GM23338 (cell line): ENCODE data around the gene C1orf116. TPM values are rescaled to one million over a fixed set of nuclear protein-coding genes. Genes with fewer than 3 reads are reported as not detected.

ENCODE experiments used
- ATAC-seq: fragments of 200-7000 bp; cut with Tn5 transposase; 3 replicates; pipeline ENCODE4 v1.9.1; 2020
- DNase-seq: peaks from one replicate; pipeline ENCODE4 v3.0.0-alpha.2; 2015; ENCODE audit warnings: low spot score
- H2AFZ ChIP-seq: fragments of 200-600 bp; sonication (generic); 2 replicates; pipeline ENCODE4 v1.8.0; 2016; ENCODE audit warnings: antibody characterized with exemption, mild to moderate bottlenecking, moderate library complexity
- H3F3A ChIP-seq: fragments of 200-600 bp; sonication (generic); replicated peaks from 2 replicates; pipeline ENCODE4 v1.8.0; 2017; ENCODE audit warnings: antibody characterized with exemption, mixed run types, low read depth
- H3K27ac ChIP-seq: fragments of 200-600 bp; sonication (generic); 2 replicates; pipeline ENCODE4 v1.6.1; 2016; ENCODE audit warnings: low read depth
- H3K27me3 ChIP-seq: fragments of 200-600 bp; sonication (generic); 2 replicates; pipeline ENCODE4 v1.8.0; 2016; ENCODE audit warnings: mild to moderate bottlenecking, mixed run types, moderate library complexity; ENCODE audit not compliant: insufficient read depth
- H3K36me3 ChIP-seq: fragments of 200-600 bp; sonication (generic); 2 replicates; pipeline ENCODE4 v1.8.0; 2016; ENCODE audit warnings: mild to moderate bottlenecking; ENCODE audit not compliant: insufficient read depth
- H3K4me1 ChIP-seq: fragments of 200-600 bp; sonication (generic); 2 replicates; pipeline ENCODE4 v1.8.0; 2016; ENCODE audit warnings: mild to moderate bottlenecking, moderate library complexity; ENCODE audit not compliant: insufficient read depth
- H3K4me2 ChIP-seq: fragments of 200-600 bp; sonication (generic); 2 replicates; pipeline ENCODE4 v1.7.1; 2017; ENCODE audit warnings: mixed run types
- H3K4me3 ChIP-seq: fragments of 200-600 bp; sonication (generic); 2 replicates; pipeline ENCODE4 v1.6.1; 2016; ENCODE audit warnings: mixed run types
- H3K79me2 ChIP-seq: fragments of 200-600 bp; sonication (generic); replicated peaks from 2 replicates; pipeline ENCODE4 v1.8.0; 2017; ENCODE audit warnings: mild to moderate bottlenecking; ENCODE audit not compliant: insufficient read depth
- H3K9me2 ChIP-seq: fragments of 200-600 bp; sonication (generic); 2 replicates; pipeline ENCODE4 v1.8.0; 2017; ENCODE audit not compliant: insufficient read depth
- H4K20me1 ChIP-seq: fragments of 200-600 bp; sonication (generic); replicated peaks from 2 replicates; pipeline ENCODE4 v1.8.0; 2017; ENCODE audit warnings: mild to moderate bottlenecking; ENCODE audit not compliant: insufficient read depth
- H3K27ac Mint-ChIP-seq: 2 replicates; pipeline ENCODE4 v1.8.0; 2020; ENCODE audit warnings: inconsistent platforms, mild to moderate bottlenecking, moderate library complexity, mixed read lengths
- H3K27me3 Mint-ChIP-seq: 3 replicates; pipeline ENCODE4 v1.8.0; 2022; ENCODE audit warnings: low read depth, mild to moderate bottlenecking, moderate library complexity, mixed read lengths, inconsistent platforms; ENCODE audit not compliant: insufficient read depth, poor library complexity
- H3K36me3 Mint-ChIP-seq: 3 replicates; pipeline ENCODE4 v1.8.0; 2021; ENCODE audit warnings: low read depth, mild to moderate bottlenecking, inconsistent platforms, moderate library complexity, mixed read lengths
- H3K4me1 Mint-ChIP-seq: 3 replicates; pipeline ENCODE4 v1.8.0; 2020; ENCODE audit warnings: mild to moderate bottlenecking, inconsistent platforms, mixed read lengths
- H3K4me3 Mint-ChIP-seq: 3 replicates; pipeline ENCODE4 v1.8.0; 2021; ENCODE audit warnings: moderate library complexity, mild to moderate bottlenecking, inconsistent platforms, mixed read lengths
- H3K9me3 Mint-ChIP-seq: 3 replicates; pipeline ENCODE4 v1.8.0; 2020; ENCODE audit warnings: moderate library complexity, mild to moderate bottlenecking, inconsistent platforms, mixed read lengths
- JUNB ChIP-seq: IDR thresholded peaks from one replicate; pipeline ENCODE4 v1.6.1; 2016; ENCODE audit warnings: antibody characterized with exemption; ENCODE audit not compliant: unreplicated experiment
- POLR2AphosphoS5 ChIP-seq: IDR thresholded peaks from 2 replicates; pipeline ENCODE4 v1.6.1; 2016; ENCODE audit warnings: antibody characterized with exemption, low read depth
- ZNF114 ChIP-seq: fragments of 250-450 bp; sonication (Bioruptor Pico); IDR thresholded peaks from 2 replicates; pipeline ENCODE4 v1.5.0; 2020; ENCODE audit warnings: mild to moderate bottlenecking, moderate library complexity
- polyA plus RNA-seq: library from polyadenylated mRNA; unstranded; fragments of >200 nt; fragmentation: Nextera tagmentation; extraction: Ambion mirVana; gene quantifications from 2 replicates; pipeline ENCODE4 v1.2.1, GENCODE V29; 2016
- total RNA-seq: library from RNA; depleted of rRNA; stranded (reverse); fragments of >200 nt; shearing (Covaris generic); gene quantifications from 2 replicates; pipeline ENCODE4 v1.2.3, GENCODE V29; 2014
- TF ChIP-seq, protein P1 (sequence below): fragments of 250-450 bp; sonication (Bioruptor Pico); IDR thresholded peaks from 2 replicates; pipeline ENCODE4 v1.5.0; 2020; ENCODE audit warnings: mild to moderate bottlenecking, moderate library complexity
- TF ChIP-seq, protein P2 (sequence below), 2 experiments: fragments of 200-600 bp in 1 of 2; sonication (generic) in 1 of 2; conservative IDR thresholded peaks; 2 replicates each; pipeline versions ENCODE4 v1.5.1 to v1.6.1; 2016 to 2017; ENCODE audit warnings: antibody characterized with exemption in 2 of 2, low read depth in 2 of 2, mild to moderate bottlenecking in 2 of 2, moderate library complexity in 1 of 2

Gene C1orf116
- total and polyA plus RNA-seq, 2 experiments from 2014 or later: 2.3 to 5.3 TPM

DNA sequence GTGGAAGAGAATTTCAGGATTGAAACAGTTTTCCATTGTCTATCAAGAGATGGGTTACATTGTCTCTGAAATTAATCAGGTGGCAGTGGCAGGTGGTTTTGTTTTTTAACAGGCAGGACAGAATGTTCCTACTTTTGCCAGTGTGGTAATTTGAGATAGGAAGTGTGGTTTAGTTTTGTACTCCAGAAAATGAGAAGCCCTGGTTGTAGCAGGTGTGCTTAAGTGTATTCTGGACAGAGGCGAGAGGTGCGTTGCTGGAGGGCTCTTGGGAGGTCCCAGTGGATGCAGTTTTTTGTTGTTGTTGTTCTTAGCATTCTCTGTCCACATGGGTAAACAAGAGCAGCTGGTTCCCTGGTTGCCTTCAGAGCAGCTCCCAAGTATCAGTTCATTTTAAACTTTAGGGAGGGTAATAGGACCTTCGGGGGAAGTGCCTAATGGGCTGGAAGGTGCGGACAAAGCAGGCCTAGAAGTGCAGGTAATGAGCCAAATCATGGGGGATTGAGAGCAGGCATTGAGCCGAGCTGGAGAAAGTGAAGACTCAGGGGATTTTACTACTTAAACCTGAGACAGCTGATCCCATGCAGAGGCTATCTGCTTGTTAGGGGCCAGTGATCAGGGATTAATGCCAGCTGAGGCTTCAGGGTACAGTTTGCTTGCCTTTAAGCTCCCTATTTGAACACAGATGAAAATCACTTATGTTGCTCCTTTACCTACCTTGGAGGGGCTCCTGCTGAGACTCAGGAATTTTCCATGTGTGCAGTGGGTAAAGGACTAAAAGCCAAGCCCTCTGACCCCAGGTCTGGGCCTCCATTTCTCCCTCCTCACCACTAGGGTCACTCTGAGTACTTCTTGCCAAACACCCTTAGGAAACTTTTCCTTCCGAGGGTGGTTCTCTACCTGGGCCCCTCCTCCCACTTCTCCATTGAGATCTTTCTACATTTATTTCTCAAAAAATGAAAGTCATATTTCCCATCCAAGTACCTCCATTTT, 26.6 kb upstream of the C1orf116 start:
- H2AFZ ChIP-seq: no peak overlapping the region
- H3K36me3 ChIP-seq: peaks cover 10% of the 10 kb centered on the region; the same call in 1 of the 2 replicates
- H3K36me3 Mint-ChIP-seq: peaks cover 25% of the 10 kb centered on the region
- ATAC-seq (peak; percentile 97), DNase-seq (peak; percentile 57)
- H3K9me3 Mint-ChIP-seq: no peaks in the 10 kb centered on the region
- no peaks in the 10 kb centered on the region for H3K79me2 ChIP-seq
- H3K9me2 ChIP-seq: no peaks in the 10 kb centered on the region
- no peak for TF ChIP-seq JUNB
- no peak for TF ChIP-seq POLR2AphosphoS5
- TF ChIP-seq, protein P1, sequence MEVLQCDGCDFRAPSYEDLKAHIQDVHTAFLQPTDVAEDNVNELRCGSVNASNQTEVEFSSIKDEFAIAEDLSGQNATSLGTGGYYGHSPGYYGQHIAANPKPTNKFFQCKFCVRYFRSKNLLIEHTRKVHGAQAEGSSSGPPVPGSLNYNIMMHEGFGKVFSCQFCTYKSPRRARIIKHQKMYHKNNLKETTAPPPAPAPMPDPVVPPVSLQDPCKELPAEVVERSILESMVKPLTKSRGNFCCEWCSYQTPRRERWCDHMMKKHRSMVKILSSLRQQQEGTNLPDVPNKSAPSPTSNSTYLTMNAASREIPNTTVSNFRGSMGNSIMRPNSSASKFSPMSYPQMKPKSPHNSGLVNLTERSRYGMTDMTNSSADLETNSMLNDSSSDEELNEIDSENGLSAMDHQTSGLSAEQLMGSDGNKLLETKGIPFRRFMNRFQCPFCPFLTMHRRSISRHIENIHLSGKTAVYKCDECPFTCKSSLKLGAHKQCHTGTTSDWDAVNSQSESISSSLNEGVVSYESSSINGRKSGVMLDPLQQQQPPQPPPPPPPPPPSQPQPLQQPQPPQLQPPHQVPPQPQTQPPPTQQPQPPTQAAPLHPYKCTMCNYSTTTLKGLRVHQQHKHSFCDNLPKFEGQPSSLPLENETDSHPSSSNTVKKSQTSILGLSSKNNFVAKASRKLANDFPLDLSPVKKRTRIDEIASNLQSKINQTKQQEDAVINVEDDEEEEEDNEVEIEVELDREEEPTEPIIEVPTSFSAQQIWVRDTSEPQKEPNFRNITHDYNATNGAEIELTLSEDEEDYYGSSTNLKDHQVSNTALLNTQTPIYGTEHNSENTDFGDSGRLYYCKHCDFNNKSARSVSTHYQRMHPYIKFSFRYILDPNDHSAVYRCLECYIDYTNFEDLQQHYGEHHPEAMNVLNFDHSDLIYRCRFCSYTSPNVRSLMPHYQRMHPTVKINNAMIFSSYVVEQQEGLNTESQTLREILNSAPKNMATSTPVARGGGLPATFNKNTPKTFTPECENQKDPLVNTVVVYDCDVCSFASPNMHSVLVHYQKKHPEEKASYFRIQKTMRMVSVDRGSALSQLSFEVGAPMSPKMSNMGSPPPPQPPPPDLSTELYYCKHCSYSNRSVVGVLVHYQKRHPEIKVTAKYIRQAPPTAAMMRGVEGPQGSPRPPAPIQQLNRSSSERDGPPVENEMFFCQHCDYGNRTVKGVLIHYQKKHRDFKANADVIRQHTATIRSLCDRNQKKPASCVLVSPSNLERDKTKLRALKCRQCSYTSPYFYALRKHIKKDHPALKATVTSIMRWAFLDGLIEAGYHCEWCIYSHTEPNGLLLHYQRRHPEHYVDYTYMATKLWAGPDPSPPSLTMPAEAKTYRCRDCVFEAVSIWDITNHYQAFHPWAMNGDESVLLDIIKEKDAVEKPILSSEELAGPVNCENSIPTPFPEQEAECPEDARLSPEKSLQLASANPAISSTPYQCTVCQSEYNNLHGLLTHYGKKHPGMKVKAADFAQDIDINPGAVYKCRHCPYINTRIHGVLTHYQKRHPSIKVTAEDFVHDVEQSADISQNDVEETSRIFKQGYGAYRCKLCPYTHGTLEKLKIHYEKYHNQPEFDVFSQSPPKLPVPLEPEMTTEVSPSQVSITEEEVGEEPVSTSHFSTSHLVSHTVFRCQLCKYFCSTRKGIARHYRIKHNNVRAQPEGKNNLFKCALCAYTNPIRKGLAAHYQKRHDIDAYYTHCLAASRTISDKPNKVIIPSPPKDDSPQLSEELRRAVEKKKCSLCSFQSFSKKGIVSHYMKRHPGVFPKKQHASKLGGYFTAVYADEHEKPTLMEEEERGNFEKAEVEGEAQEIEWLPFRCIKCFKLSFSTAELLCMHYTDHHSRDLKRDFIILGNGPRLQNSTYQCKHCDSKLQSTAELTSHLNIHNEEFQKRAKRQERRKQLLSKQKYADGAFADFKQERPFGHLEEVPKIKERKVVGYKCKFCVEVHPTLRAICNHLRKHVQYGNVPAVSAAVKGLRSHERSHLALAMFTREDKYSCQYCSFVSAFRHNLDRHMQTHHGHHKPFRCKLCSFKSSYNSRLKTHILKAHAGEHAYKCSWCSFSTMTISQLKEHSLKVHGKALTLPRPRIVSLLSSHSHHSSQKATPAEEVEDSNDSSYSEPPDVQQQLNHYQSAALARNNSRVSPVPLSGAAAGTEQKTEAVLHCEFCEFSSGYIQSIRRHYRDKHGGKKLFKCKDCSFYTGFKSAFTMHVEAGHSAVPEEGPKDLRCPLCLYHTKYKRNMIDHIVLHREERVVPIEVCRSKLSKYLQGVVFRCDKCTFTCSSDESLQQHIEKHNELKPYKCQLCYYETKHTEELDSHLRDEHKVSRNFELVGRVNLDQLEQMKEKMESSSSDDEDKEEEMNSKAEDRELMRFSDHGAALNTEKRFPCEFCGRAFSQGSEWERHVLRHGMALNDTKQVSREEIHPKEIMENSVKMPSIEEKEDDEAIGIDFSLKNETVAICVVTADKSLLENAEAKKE (CRISPR knock-in tag): no peak
- TF ChIP-seq ZNF114 (CRISPR knock-in tag): no peak
- TF ChIP-seq, protein P2, sequence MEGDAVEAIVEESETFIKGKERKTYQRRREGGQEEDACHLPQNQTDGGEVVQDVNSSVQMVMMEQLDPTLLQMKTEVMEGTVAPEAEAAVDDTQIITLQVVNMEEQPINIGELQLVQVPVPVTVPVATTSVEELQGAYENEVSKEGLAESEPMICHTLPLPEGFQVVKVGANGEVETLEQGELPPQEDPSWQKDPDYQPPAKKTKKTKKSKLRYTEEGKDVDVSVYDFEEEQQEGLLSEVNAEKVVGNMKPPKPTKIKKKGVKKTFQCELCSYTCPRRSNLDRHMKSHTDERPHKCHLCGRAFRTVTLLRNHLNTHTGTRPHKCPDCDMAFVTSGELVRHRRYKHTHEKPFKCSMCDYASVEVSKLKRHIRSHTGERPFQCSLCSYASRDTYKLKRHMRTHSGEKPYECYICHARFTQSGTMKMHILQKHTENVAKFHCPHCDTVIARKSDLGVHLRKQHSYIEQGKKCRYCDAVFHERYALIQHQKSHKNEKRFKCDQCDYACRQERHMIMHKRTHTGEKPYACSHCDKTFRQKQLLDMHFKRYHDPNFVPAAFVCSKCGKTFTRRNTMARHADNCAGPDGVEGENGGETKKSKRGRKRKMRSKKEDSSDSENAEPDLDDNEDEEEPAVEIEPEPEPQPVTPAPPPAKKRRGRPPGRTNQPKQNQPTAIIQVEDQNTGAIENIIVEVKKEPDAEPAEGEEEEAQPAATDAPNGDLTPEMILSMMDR (conservative IDR thresholded peaks at IDR 0.05; ENCODE audit: low read depth in 2 of 2): peak; percentile 25 to 47; a peak in 3 of 4 replicates
- no peaks in the 10 kb centered on the region for H3K27me3 ChIP-seq
- H3K4me2 ChIP-seq: no peak overlapping the region
- H3K27ac Mint-ChIP-seq: peak overlapping the region; percentile 91
- peaks cover 18% of the 10 kb centered on the region for H3K4me1 Mint-ChIP-seq
- peaks cover 2% of the 10 kb centered on the region for H3K27me3 Mint-ChIP-seq
- no peak overlapping the region for H3K4me3 Mint-ChIP-seq
- 0 out of 2 replicates have a peak overlapping the region, but pooled peaks have one; percentile 32 for H3K27ac ChIP-seq
- H3F3A ChIP-seq: no peaks in the 10 kb centered on the region
- H3K4me3 ChIP-seq: no peak overlapping the region
- no peaks in the 10 kb centered on the region; the same call in 1 of the 2 replicates for H4K20me1 ChIP-seq
- no peaks in the 10 kb centered on the region for H3K4me1 ChIP-seq
